Effector memory CD8-positive, alpha-beta T cell (primary cell): ENCODE data around the gene TREML2.

Source experiments
- ATAC-seq: fragments of 150-1000 bp; cut with Tn5 transposase; replicated peaks from 2 replicates; pipeline ENCODE4 v1.10.0; 2021; ENCODE audit warnings: mild to moderate bottlenecking, moderate library complexity
- DNase-seq, 3 experiments: peaks; one replicate each; pipeline ENCODE4 v3.0.0; 2021
- H3K27ac Mint-ChIP-seq, 2 donors: one replicate each; pipeline ENCODE4 v1.8.0; 2022; ENCODE audit warnings: mild to moderate bottlenecking in 2 of 2, mixed read lengths in 2 of 2, moderate library complexity in 2 of 2
- H3K27me3 Mint-ChIP-seq, 2 donors: one replicate each; pipeline ENCODE4 v1.8.0; 2022; ENCODE audit warnings: mixed read lengths in 2 of 2
- H3K36me3 Mint-ChIP-seq: one replicate; pipeline ENCODE4 v1.8.0; 2022; ENCODE audit warnings: mild to moderate bottlenecking, moderate library complexity, mixed read lengths; ENCODE audit not compliant: insufficient read depth
- H3K4me1 Mint-ChIP-seq, 2 donors: one replicate each; pipeline ENCODE4 v1.8.0; 2022; ENCODE audit warnings: low read depth in 2 of 2, mixed read lengths in 2 of 2
- H3K4me3 Mint-ChIP-seq, 2 donors: one replicate each; pipeline ENCODE4 v1.8.0; 2022; ENCODE audit warnings: mild to moderate bottlenecking in 2 of 2, mixed read lengths in 2 of 2, moderate library complexity in 2 of 2
- H3K9me3 Mint-ChIP-seq, 2 donors: one replicate each; pipeline ENCODE4 v1.8.0; 2022; ENCODE audit warnings: mixed read lengths in 2 of 2

TREML2 gene

GRCh38 chr6:41147917-41148316 is 53.0 kb downstream of the TREML2 start:
- Mint-ChIP-seq H3K4me3 (no peak overlapping the region), H3K9me3 (no peaks in the 10 kb centered on the region), H3K27ac (no peak overlapping the region), H3K4me1 (peaks cover 6% of the 10 kb centered on the region in 2 donors), H3K36me3 (no peaks in the 10 kb centered on the region), H3K27me3 (no peaks in the 10 kb centered on the region)
- no peak for ATAC-seq
- DNase-seq, result no peak
